Peyer's patch (tissue), 4 donors: ENCODE results near the gene MAML1.

Source experiments
- CTCF ChIP-seq, 6 experiments: fragments of 450-650 bp in 4 of 6; fragments of 200-600 bp in 2 of 6; sonication (generic) in 1 of 6; IDR thresholded peaks; one replicate each; pipeline ENCODE4 v1.5.1; 2017 to 2019; ENCODE audit warnings: antibody characterized with exemption in 6 of 6, mild to moderate bottlenecking in 3 of 6, moderate library complexity in 1 of 6
- POLR2A ChIP-seq, 2 donors: fragments of 450-650 bp; IDR thresholded peaks; one replicate each; pipeline ENCODE4 v1.5.1; 2017; ENCODE audit warnings: antibody characterized with exemption in 2 of 2, mild to moderate bottlenecking in 2 of 2, moderate library complexity in 2 of 2

GRCh38 chr5:179814090-179814489 is 81.5 kb downstream of the MAML1 start:
- no peak for TF ChIP-seq CTCF (IDR thresholded peaks at IDR 0.05)
- TF ChIP-seq POLR2A (IDR thresholded peaks at IDR 0.05), result no peak
